Measurements from ENCODE around the gene SURF1.

GRCh38 chr9:133393399-133393798 lies 37.1 kb upstream of the SURF1 start:
- TF ChIP-seq CTCF (IDR thresholded peaks at IDR 0.05) (no peak), POLR2A (IDR thresholded peaks at IDR 0.05) (no peak)
